Hepatic stellate cell (primary cell): ENCODE measurements around the gene GRB2.
"Not testable (repeated sequence)": the region's sequence is repeated elsewhere in the genome, so short reads cannot be mapped to it uniquely, and the experiment has no call there.

Experiments
- DNase-seq: peaks from one replicate; pipeline ENCODE4 v3.0.0; 2011; ENCODE audit warnings: low spot score

The GRB2 gene

GRCh38 chr17:75405365-75406221, at the start of gene GRB2:
TSS of gene GRB2 (minus strand) at chr17:75405678. CDS start at chr17:75393628, 12,050 bp downstream.
- peak; percentile 100 for DNase-seq

- DNase-seq = not testable (repeated sequence)
Observed at GRCh38 chr17:75454672-75455071, 49.2 kb upstream of the GRB2 start.

- no peak for DNase-seq
Observed at GRCh38 chr17:75454193-75454592, 48.7 kb upstream of the GRB2 start.

- no peak for DNase-seq
Observed at GRCh38 chr17:75450270-75450669, 44.8 kb upstream of the GRB2 start.

- no peak for DNase-seq
Observed at GRCh38 chr17:75447951-75448856, 42.7 kb upstream of the GRB2 start.

GRCh38 chr17:75445896-75446295, 40.4 kb upstream of the GRB2 start:
- not testable (repeated sequence) for DNase-seq

GRCh38 chr17:75445296-75445695, 39.8 kb upstream of the GRB2 start:
- no peak for DNase-seq

- no peak for DNase-seq
Observed at GRCh38 chr17:75442168-75443103, 37.0 kb upstream of the GRB2 start.

- DNase-seq = no peak
Observed at GRCh38 chr17:75440738-75441448, 35.4 kb upstream of the GRB2 start.

- no peak for DNase-seq
Observed at GRCh38 chr17:75439287-75439686, 33.8 kb upstream of the GRB2 start.

- DNase-seq = not testable (repeated sequence)
Observed at GRCh38 chr17:75437404-75437803, 31.9 kb upstream of the GRB2 start.

GRCh38 chr17:75434433-75434832, 29.0 kb upstream of the GRB2 start:
- not testable (repeated sequence) for DNase-seq

GRCh38 chr17:75433218-75433783, 27.8 kb upstream of the GRB2 start:
- no peak for DNase-seq

GRCh38 chr17:75430159-75430974, 24.9 kb upstream of the GRB2 start:
- DNase-seq = peak; percentile 85

GRCh38 chr17:75428543-75429469, 23.3 kb upstream of the GRB2 start:
- DNase-seq = peak; percentile 76

- DNase-seq = no peak
Observed at GRCh38 chr17:75418531-75418930, 13.1 kb upstream of the GRB2 start.

- no peak for DNase-seq
Observed at GRCh38 chr17:75417054-75417580, 11.6 kb upstream of the GRB2 start.

GRCh38 chr17:75416006-75416405, 10.5 kb upstream of the GRB2 start:
- DNase-seq = no peak
